Esophagus muscularis mucosa (tissue), 4 donors: Measurements from ENCODE around the gene BTAF1. TPM values are rescaled to one million over a fixed set of nuclear protein-coding genes. Genes with fewer than 3 reads are reported as not detected.

Experiments
- DNase-seq: peaks from one replicate; pipeline ENCODE4 v3.0.0-alpha.2; 2017; ENCODE audit errors: extremely low spot score
- H3K27ac ChIP-seq, 4 donors: fragments of 200-600 bp; sonication (generic); replicated peaks in 1 of 4; 1 replicate in 3 of 4; 2 replicates in 1 of 4; pipeline ENCODE4 v1.5.1; 2016 to 2019; ENCODE audit warnings: mild to moderate bottlenecking in 1 of 4
- H3K27me3 ChIP-seq, 4 donors: fragments of 200-600 bp; sonication (generic); one replicate each; pipeline versions ENCODE4 v1.5.1 to v1.6.0; 2016 to 2019
- H3K36me3 ChIP-seq, 4 donors: fragments of 200-600 bp; sonication (generic); one replicate each; pipeline ENCODE4 v1.5.1; 2016 to 2019
- H3K4me1 ChIP-seq, 4 donors: fragments of 200-600 bp; sonication (generic); one replicate each; pipeline ENCODE4 v1.5.1; 2016 to 2019
- H3K4me3 ChIP-seq, 4 donors: fragments of 200-600 bp; sonication (generic); 1 replicate in 2 of 4; 2 replicates in 2 of 4; pipeline ENCODE4 v1.5.1; 2016 to 2019; ENCODE audit warnings: mild to moderate bottlenecking in 4 of 4, moderate library complexity in 1 of 4
- H3K9me3 ChIP-seq, 4 donors: fragments of 200-600 bp; sonication (generic); 1 replicate in 3 of 4; 2 replicates in 1 of 4; pipeline ENCODE4 v1.5.1; 2016 to 2019
- CTCF ChIP-seq, 3 experiments: fragments of 200-600 bp in 2 of 3; fragments of 450-650 bp in 1 of 3; sonication (generic) in 2 of 3; IDR thresholded peaks; one replicate each; pipeline ENCODE4 v1.5.1; 2017 to 2019; ENCODE audit warnings: antibody characterized with exemption in 3 of 3, mild to moderate bottlenecking in 2 of 3, moderate library complexity in 1 of 3
- EP300 ChIP-seq: sonication (generic); formaldehyde crosslinking; IDR thresholded peaks from one replicate; pipeline ENCODE4 v1.6.1; 2017; ENCODE audit warnings: antibody characterized with exemption
- POLR2A ChIP-seq: fragments of 450-650 bp; IDR thresholded peaks from one replicate; pipeline ENCODE4 v1.6.1; 2017; ENCODE audit warnings: antibody characterized with exemption, moderate library complexity, mild to moderate bottlenecking, low read depth
- POLR2AphosphoS5 ChIP-seq, 2 donors: sonication (generic); formaldehyde crosslinking; IDR thresholded peaks; one replicate each; pipeline ENCODE4 v1.6.1; 2017; ENCODE audit warnings: antibody characterized with exemption in 2 of 2
- WGBS: methylation state at CpG from one replicate; pipeline ENCODE4 v1.1.5; 2018; 5-methylcytosine and 5-hydroxymethylcytosine counted together
- intact Hi-C: fragments of 100-400 bp; cut with DNase I; formaldehyde crosslinking; loops from one replicate; pipeline ENCODE4 v1.15.1; 2023
- small RNA-seq, 3 donors: library from RNA; depleted of rRNA; stranded (forward); fragments of <200 nt; gene quantifications; one replicate each; pipeline ENCODE3, GENCODE V24; 2016
- total RNA-seq, 4 donors: library from RNA; depleted of rRNA; stranded (reverse); fragments of >200 nt; gene quantifications; one replicate each; pipeline versions ENCODE4 v1.1.0 to v1.2.1, GENCODE V29; 2016

BTAF1 gene
- total RNA-seq, 4 donors from 2014 or later: 20.7 to 48.6 (median 26.1) TPM

DNA sequence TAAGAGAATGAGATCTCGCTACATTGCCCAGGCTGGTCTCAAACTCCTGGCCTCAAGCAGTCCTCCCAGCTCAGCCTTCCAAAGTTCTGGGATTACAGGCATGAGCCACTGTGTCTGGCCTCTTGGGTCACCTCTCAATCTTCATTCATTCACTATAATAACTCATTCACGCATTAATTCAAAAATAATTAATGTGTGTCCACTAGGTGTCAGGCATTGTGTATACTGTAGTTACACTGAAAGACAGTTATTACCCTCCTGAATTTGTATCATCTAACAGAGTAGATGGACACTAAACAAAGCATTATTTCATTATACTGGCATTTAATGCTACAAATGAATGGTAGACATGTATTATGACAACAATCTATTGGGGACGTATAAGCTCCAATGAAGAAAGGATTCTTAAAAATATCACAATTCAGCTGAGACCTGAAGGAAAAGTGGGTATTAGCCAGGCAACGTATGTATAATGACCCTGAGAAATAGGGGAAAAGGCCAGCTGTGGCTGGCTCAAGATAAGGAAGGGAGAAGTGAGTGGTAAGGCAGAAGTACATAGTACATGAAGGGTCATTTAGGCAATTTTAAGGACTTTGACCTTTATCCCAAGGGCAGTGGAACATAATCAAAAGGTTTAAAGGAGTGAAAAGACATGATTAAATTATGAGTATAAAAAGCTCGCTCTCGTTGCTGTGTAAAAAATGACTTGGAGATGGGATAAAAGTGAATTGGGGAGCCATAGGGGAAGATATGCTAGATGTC is 150.7 kb downstream of the BTAF1 start:
- no peak for DNase-seq
- intact Hi-C loops: no loop called here
- Histone ChIP-seq H3K36me3 (peaks cover 0 to 38% (median 8%) of the 10 kb centered on the region in 4 donors), H3K27me3 (no peaks in the 10 kb centered on the region), H3K4me3 (no peak overlapping the region), H3K9me3 (no peaks in the 10 kb centered on the region), H3K27ac (no peak overlapping the region), H3K4me1 (peaks cover 0 to 8% (median 1%) of the 10 kb centered on the region in 4 donors)
- no peak for TF ChIP-seq POLR2AphosphoS5 (IDR thresholded peaks at IDR 0.05)
- peak in 2 of 3 experiments; percentile 19 to 27 for TF ChIP-seq CTCF (IDR thresholded peaks at IDR 0.05)
- WGBS: 71% methylated on average over 6 of the region's 6 CpGs

DNA sequence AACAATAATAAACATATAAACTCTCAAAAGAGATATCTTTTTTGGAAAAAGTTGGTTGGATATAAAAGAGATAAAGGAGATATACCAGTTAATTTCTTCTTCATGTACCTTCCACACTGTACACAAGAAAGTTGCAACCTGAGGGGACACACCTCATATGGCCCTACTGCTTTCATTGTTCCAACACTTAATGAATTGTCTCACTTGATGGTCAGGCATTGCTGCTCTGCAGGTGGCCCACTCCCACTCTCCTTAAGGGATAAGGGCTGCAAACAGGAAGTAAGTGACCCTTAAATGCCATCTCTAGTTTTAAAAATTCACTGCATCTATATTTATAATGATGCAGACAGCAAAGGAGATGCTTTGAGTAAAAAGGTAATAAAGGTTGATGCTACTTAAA is 152.3 kb downstream of the BTAF1 start:
- H3K36me3 ChIP-seq: peaks cover 3 to 53% (median 21%) of the 10 kb centered on the region in 4 donors
- H3K9me3 ChIP-seq: no peaks in the 10 kb centered on the region
- intact Hi-C loops: no loop called here
- H3K27ac ChIP-seq: no peak overlapping the region
- no peak for DNase-seq
- no peaks in the 10 kb centered on the region for H3K27me3 ChIP-seq
- no peak overlapping the region for H3K4me3 ChIP-seq
- TF ChIP-seq CTCF (IDR thresholded peaks at IDR 0.05) (no peak), POLR2AphosphoS5 (IDR thresholded peaks at IDR 0.05) (no peak), EP300 (no peak), POLR2A (no peak)
- H3K4me1 ChIP-seq: peaks cover 0 to 8% (median 1%) of the 10 kb centered on the region in 4 donors

DNA sequence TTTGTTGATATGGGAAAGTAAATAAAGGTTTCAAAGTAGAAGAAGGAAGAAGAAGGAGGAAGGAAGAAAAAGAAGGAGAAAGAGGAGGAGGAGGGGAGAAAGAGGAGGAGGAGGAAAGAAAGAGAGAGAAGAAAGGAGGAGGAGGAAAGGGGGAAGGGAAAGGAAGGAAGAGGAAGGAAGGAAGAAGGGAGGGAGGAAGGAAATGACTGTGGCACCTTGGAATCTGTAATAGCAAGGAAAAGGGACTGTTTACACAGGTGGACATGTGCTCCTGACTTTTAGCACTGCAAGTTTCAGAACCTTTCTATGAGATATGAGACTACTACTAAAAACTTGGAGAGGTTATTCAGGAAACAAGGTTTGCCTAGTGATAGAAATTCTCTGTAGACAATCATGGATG is 153.2 kb downstream of the BTAF1 start:
- Histone ChIP-seq H3K27ac (no peak overlapping the region), H3K36me3 (peaks cover 9 to 60% (median 26%) of the 10 kb centered on the region in 4 donors), H3K9me3 (no peaks in the 10 kb centered on the region), H3K4me3 (no peak overlapping the region), H3K4me1 (peaks cover 0 to 8% (median under 1%) of the 10 kb centered on the region in 4 donors), H3K27me3 (no peaks in the 10 kb centered on the region)
- intact Hi-C loops: no loop called here
- TF ChIP-seq EP300: no peak
- TF ChIP-seq CTCF (IDR thresholded peaks at IDR 0.05): no peak
- TF ChIP-seq POLR2A: no peak
- no peak for TF ChIP-seq POLR2AphosphoS5 (IDR thresholded peaks at IDR 0.05)
- DNase-seq: no peak

GRCh38 chr10:92079003-92079402 is 155.4 kb downstream of the BTAF1 start:
- no peak for TF ChIP-seq POLR2AphosphoS5 (IDR thresholded peaks at IDR 0.05)
- TF ChIP-seq POLR2A: no peak
- TF ChIP-seq EP300: no peak
- no peak for TF ChIP-seq CTCF (IDR thresholded peaks at IDR 0.05)
- H3K4me3 ChIP-seq: no peak overlapping the region
- H3K4me1 ChIP-seq: peaks cover 14 to 29% (median 19%) of the 10 kb centered on the region in 4 donors
- no peak for DNase-seq
- 98% methylated on average over 6 of the region's 6 CpGs for WGBS
- intact Hi-C loops: no loop called here
- H3K9me3 ChIP-seq: no peaks in the 10 kb centered on the region
- no peaks in the 10 kb centered on the region for H3K27me3 ChIP-seq
- H3K27ac ChIP-seq: no peak overlapping the region
- H3K36me3 ChIP-seq: peaks cover 9 to 56% (median 26%) of the 10 kb centered on the region in 4 donors

Small RNA genes within 50 kb of the gene (small RNA-seq; reads per million reads assigned to genes)
- 0 reads per million in 3 donors for gene AL359198.2
- 0 reads per million in 3 donors for gene RF00402

Other genes starting within 250 kb of the BTAF1 start
- gene TNKS2, start 125.3 kb upstream of the BTAF1 start, total RNA-seq: 10 to 100 TPM; 36.7 to 47.1 (median 43.2) TPM
- gene FGFBP3, start 14.3 kb upstream of the BTAF1 start, total RNA-seq: 1 to 10 TPM in 2 of 4 donors, under 1 TPM in 2; 0.58 to 1.7 (median 0.85) TPM